GM10248 (cell line): ENCODE results near the gene SLC24A4.

Experiments used
- CTCF ChIA-PET: fragments of 300-600 bp; sonication (Branson Sonifier 250); formaldehyde crosslinking; extraction: SDS; loops from one replicate; lab custom pipeline; 2021; ENCODE audit warnings: antibody characterized with exemption; lab: Yijun Ruan, JAX
- POLR2A ChIA-PET: fragments of 350-650 bp; sonication (Branson Sonifier 250); formaldehyde crosslinking; extraction: SDS; loops from one replicate; lab custom pipeline; 2020; ENCODE audit warnings: antibody characterized with exemption; lab: Yijun Ruan, JAX
- DNase-seq: peaks from one replicate; pipeline ENCODE4 v3.0.0; 2012; ENCODE audit errors: extremely low spot score
- TF ChIP-seq, protein P1 (sequence below): IDR thresholded peaks from 2 replicates; pipeline ENCODE4 v1.5.1; 2012; ENCODE audit warnings: mild to moderate bottlenecking, low read depth; ENCODE audit errors: extremely low read depth, missing control alignments, control extremely low read depth

SLC24A4 gene

GRCh38 chr14:92538412-92538985 is 215.5 kb downstream of the SLC24A4 start:
- DNase-seq: peak; percentile 53
- POLR2A ChIA-PET: no interaction called here
- TF ChIP-seq, protein P1, sequence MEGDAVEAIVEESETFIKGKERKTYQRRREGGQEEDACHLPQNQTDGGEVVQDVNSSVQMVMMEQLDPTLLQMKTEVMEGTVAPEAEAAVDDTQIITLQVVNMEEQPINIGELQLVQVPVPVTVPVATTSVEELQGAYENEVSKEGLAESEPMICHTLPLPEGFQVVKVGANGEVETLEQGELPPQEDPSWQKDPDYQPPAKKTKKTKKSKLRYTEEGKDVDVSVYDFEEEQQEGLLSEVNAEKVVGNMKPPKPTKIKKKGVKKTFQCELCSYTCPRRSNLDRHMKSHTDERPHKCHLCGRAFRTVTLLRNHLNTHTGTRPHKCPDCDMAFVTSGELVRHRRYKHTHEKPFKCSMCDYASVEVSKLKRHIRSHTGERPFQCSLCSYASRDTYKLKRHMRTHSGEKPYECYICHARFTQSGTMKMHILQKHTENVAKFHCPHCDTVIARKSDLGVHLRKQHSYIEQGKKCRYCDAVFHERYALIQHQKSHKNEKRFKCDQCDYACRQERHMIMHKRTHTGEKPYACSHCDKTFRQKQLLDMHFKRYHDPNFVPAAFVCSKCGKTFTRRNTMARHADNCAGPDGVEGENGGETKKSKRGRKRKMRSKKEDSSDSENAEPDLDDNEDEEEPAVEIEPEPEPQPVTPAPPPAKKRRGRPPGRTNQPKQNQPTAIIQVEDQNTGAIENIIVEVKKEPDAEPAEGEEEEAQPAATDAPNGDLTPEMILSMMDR: no peak
- CTCF ChIA-PET: interaction anchor here (0.8 to 1.9 kb wide), 9 partner anchors 13 to 152 kb away, joined by 3 to 9 read pairs (median 4); no protein-coding TSS in a partner anchor

- POLR2A ChIA-PET: no interaction called here
These were observed 216.5 kb downstream of the SLC24A4 start for GRCh38 chr14:92539419-92539818.

GRCh38 chr14:92539875-92540274 is 216.9 kb downstream of the SLC24A4 start:
- ChIA-PET POLR2A (no interaction called here), CTCF (interaction anchor here (0.8 to 1.9 kb wide), 4 partner anchors 11 to 34 kb away, joined by 3 to 9 read pairs (median 4); no protein-coding TSS in a partner anchor)
- TF ChIP-seq, protein P1: no peak
- no peak for DNase-seq

More at GRCh38 chr14:92539419-92539818, 216.5 kb downstream of the SLC24A4 start:
- TF ChIP-seq, protein P1: no peak
- no peak for DNase-seq
- CTCF ChIA-PET: interaction anchor here (0.8 to 1.9 kb wide), 7 partner anchors 12 to 50 kb away, joined by 3 to 9 read pairs (median 4); no protein-coding TSS in a partner anchor

- TF ChIP-seq, protein P1: no peak
- POLR2A ChIA-PET: no interaction called here
- CTCF ChIA-PET: interaction anchor here (1.0 to 1.4 kb wide), 3 partner anchors 11 to 17 kb away, joined by 3 to 4 read pairs (median 4); no protein-coding TSS in a partner anchor
- DNase-seq: no peak
These were observed 217.6 kb downstream of the SLC24A4 start for GRCh38 chr14:92540472-92541048.

DNA sequence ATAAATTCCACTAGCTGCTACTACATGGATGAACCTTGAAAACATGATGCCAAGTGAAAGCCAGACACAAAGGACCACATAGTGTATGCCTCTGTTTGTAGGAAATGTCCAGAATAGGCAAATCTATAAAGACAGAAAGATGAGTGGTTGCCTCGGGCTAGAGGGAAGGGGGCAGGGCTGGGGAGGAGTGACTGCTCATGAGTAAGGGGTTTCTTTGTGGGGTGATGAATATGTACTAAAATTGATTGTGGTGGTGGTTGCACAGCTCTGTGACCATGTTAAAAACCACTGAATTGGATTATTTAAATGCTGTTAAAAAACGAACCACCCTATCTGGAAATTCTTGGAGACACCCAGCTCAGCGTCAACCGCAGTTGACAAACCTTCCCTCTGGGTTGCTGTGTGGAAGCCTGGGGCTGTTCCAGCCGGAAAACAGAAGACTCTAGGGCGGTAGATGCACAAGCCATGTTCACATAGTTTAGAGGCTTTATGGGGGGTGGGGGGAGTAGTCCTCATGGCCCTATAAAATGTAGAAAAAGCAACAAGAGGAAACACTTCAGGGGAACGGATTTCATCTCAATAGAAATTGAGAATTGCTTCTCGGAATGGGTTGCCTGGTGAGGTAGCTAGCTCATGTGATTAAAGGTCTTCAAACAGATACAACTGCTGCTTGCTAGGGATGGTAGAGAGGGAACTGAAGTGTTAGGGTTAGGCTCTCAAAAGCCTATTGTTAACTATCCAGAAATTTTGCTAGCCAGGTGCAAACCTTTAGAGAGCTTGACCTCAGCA is 220.0 kb downstream of the SLC24A4 start:
- CTCF ChIA-PET: interaction anchor here (0.8 to 1.9 kb wide), 6 partner anchors 13 to 165 kb away, joined by 3 to 6 read pairs (median 3); no protein-coding TSS in a partner anchor
- POLR2A ChIA-PET: no interaction called here
- TF ChIP-seq, protein P1: no peak
- no peak for DNase-seq

- TF ChIP-seq, protein P1: no peak
- POLR2A ChIA-PET: interaction anchor here (0.7 kb wide), 2 partner anchors 171 to 653 kb away, joined by 3 to 10 read pairs; no protein-coding TSS in a partner anchor
- CTCF ChIA-PET: interaction anchor here (0.8 to 1.9 kb wide), 3 partner anchors 11 to 33 kb away, joined by 3 to 6 read pairs (median 3); no protein-coding TSS in a partner anchor
- no peak for DNase-seq
These were observed 221.2 kb downstream of the SLC24A4 start for GRCh38 chr14:92544051-92544720.
